ENCODE measurements around the gene POP4. TPM values are rescaled to one million over a fixed set of nuclear protein-coding genes. Genes with fewer than 3 reads are reported as not detected.

POP4 gene
- total and polyA plus RNA-seq, 2 donors (not counting 3 experiments of a cell fraction or from before 2014, with no cell fraction given) = 56.2 to 64.4 TPM

- Histone ChIP-seq H3K9ac (replicated peaks; ENCODE audit: extremely low read depth, insufficient read depth, low read length) (no peak overlapping the region), H3K4me2 (ENCODE audit: insufficient read depth, low read length) (peak overlapping the region; percentile 61), H3K27me3 (ENCODE audit: control insufficient read depth in 2 of 2, insufficient read depth in 2 of 2, low read length in 2 of 2) (no peaks in the 10 kb centered on the region), H4K20me1 (replicated peaks; ENCODE audit: control insufficient read depth, extremely low read depth, insufficient read depth, low read length) (no peaks in the 10 kb centered on the region), H3K9me3 (replicated peaks; ENCODE audit: control insufficient read depth, insufficient read depth, low read length) (no peaks in the 10 kb centered on the region), H3K79me2 (ENCODE audit: control insufficient read depth, insufficient read depth, low read length) (no peaks in the 10 kb centered on the region), H3K9me1 (replicated peaks; ENCODE audit: control insufficient read depth, extremely low read depth, insufficient read depth, low read length) (no peaks in the 10 kb centered on the region), H2AFZ (ENCODE audit: low read depth, low read length) (peak overlapping the region; percentile 52), H3K4me1 (ENCODE audit: control insufficient read depth, extremely low read depth, insufficient read depth, low read length) (peaks cover 27% of the 10 kb centered on the region), H3K36me3 (ENCODE audit: control insufficient read depth in 2 of 2, extremely low read depth in 1 of 2, insufficient read depth in 2 of 2, low read length in 2 of 2) (no peaks in the 10 kb centered on the region), H3K4me3 (replicated peaks in 1 of 3; ENCODE audit: insufficient read depth in 1 of 3, low read depth in 1 of 3, low read length in 3 of 3) (peak overlapping the region in 1 of 3 experiments; percentile 3), H3K27ac (ENCODE audit: insufficient read depth, low read depth, low read length) (peak overlapping the region; percentile 22)
- TF ChIP-seq JUN (IDR thresholded peaks at IDR 0.05; ENCODE audit: borderline replicate concordance, insufficient read depth, insufficient read length, low read depth) (no peak), FOS (IDR thresholded peaks at IDR 0.05; ENCODE audit: borderline replicate concordance, insufficient read depth, low read length) (no peak), MYC (IDR thresholded peaks at IDR 0.05; ENCODE audit: low read depth, low read length) (no peak), MAX (IDR thresholded peaks at IDR 0.05; ENCODE audit: insufficient read depth, insufficient read length) (no peak), GATA2 (IDR thresholded peaks at IDR 0.05; ENCODE audit: insufficient read depth, insufficient read length, low read depth, low read length) (no peak), POLR2AphosphoS5 (IDR thresholded peaks at IDR 0.05; ENCODE audit: insufficient read depth, low read depth, low read length) (no peak), EZH2 (IDR thresholded peaks at IDR 0.05; ENCODE audit: borderline replicate concordance, low read depth, low read length, severe bottlenecking) (no peak), POLR2A (IDR thresholded peaks at IDR 0.05; ENCODE audit: low read depth, low read length) (no peak), CTCF (IDR thresholded peaks at IDR 0.05; ENCODE audit: extremely low read depth in 1 of 2, insufficient read depth in 1 of 2, low read depth in 1 of 2, low read length in 2 of 2) (no peak)
- BruUV-seq (replicated peaks) = no TSS peak
- DNase-seq (ENCODE audit: low read depth, low spot score) = no peak
- dilution Hi-C loops (cut with MboI; ENCODE audit: extremely low pct_ligation_motif_present, low sequenced_read_pairs) (no loop called here), intact Hi-C loops (cut with micrococcal nuclease) (no loop called here)
- peak; percentile 26 for FAIRE-seq
- ChIA-PET POLR2A (interaction anchor here (1.5 kb wide), 1 partner anchor 56 kb away, joined by 4 read pairs; the partner anchor contains the start of gene POP4), CTCF (interaction anchor here (1.4 to 2.0 kb wide), 4 partner anchors 28 to 54 kb away, joined by 5 to 15 read pairs (median 7); no protein-coding TSS in a partner anchor)
These were observed 56.2 kb downstream of the POP4 start for GRCh38 chr19:29662278-29662603.
